Measurements from ENCODE around the gene ZNF397. TPM values are rescaled to one million over a fixed set of nuclear protein-coding genes. Genes with fewer than 3 reads are reported as not detected.
A peak's percentile ranks its signal among the peaks of the same experiment; 100 is the strongest.

ZNF397 gene
- total and polyA plus RNA-seq, 2 of the 13 experiments (the other 11 are each of a cell fraction or from before 2014, with no cell fraction given): 4.7 to 9.4 TPM

- TF ChIP-seq ZNF275 (CRISPR knock-in tag; IDR thresholded peaks at IDR 0.05; ENCODE audit: borderline replicate concordance): peak; percentile 97; the same call in 1 of the 2 replicates
- TF ChIP-seq EZH2 (conservative IDR thresholded peaks at IDR 0.05; ENCODE audit: low read depth, low read length): no peak
- no peak for TF ChIP-seq ZBTB42 (CRISPR knock-in tag; IDR thresholded peaks at IDR 0.05)
- no peak for TF ChIP-seq ZSCAN29 (CRISPR knock-in tag; conservative IDR thresholded peaks at IDR 0.05)
- TF ChIP-seq ZNF431 (CRISPR knock-in tag; IDR thresholded peaks at IDR 0.05; ENCODE audit: borderline replicate concordance, low read depth): peak; percentile 90
- TF ChIP-seq HNRNPLL (IDR thresholded peaks at IDR 0.05; ENCODE audit: low read depth, low read length, poor library complexity, severe bottlenecking): peak; percentile 50
- no peak for TF ChIP-seq SETDB1 (CRISPR knock-in tag; IDR thresholded peaks at IDR 0.05; ENCODE audit: borderline replicate concordance)
- TF ChIP-seq REPIN1 (CRISPR knock-in tag; IDR thresholded peaks at IDR 0.05; ENCODE audit: borderline replicate concordance, low read depth): peak; percentile 73; the same call in 1 of the 2 replicates
- no peak; the same call in 1 of the 2 replicates for TF ChIP-seq ZNF224 (CRISPR knock-in tag; IDR thresholded peaks at IDR 0.05)
- peak; percentile 80; the same call in 1 of the 2 replicates for TF ChIP-seq ZNF772 (CRISPR knock-in tag; IDR thresholded peaks at IDR 0.05)
- no peak for TF ChIP-seq RFX3 (CRISPR knock-in tag; IDR thresholded peaks at IDR 0.05)
- TF ChIP-seq RFX5 (IDR thresholded peaks at IDR 0.05; ENCODE audit: low read depth, low read length): no peak
- peak; percentile 83; the same call in 1 of the 2 replicates for TF ChIP-seq SRY (CRISPR knock-in tag; IDR thresholded peaks at IDR 0.05)
- peak; percentile 100 for TF ChIP-seq ZNF652 (CRISPR knock-in tag; IDR thresholded peaks at IDR 0.05; ENCODE audit: borderline replicate concordance, low read depth)
- TF ChIP-seq ZSCAN9 (CRISPR knock-in tag; IDR thresholded peaks at IDR 0.05; ENCODE audit: borderline replicate concordance): 0 out of 2 replicates have a peak, but pooled peaks have one; percentile 65
- no peak; the same call in 1 of the 2 replicates for TF ChIP-seq ZNF12 (CRISPR knock-in tag; IDR thresholded peaks at IDR 0.05)
- no peak for TF ChIP-seq ZNF512B (CRISPR knock-in tag; IDR thresholded peaks at IDR 0.05; ENCODE audit: borderline replicate concordance)
- TF ChIP-seq HIVEP1 (CRISPR knock-in tag; IDR thresholded peaks at IDR 0.05): peak; percentile 96
- peak; percentile 42 for TF ChIP-seq ZNF263 (CRISPR knock-in tag; IDR thresholded peaks at IDR 0.05)
- TF ChIP-seq MED8 (CRISPR knock-in tag; IDR thresholded peaks at IDR 0.05; ENCODE audit: insufficient replicate concordance): peak; percentile 93
- TF ChIP-seq TEAD3 (CRISPR knock-in tag; optimal IDR thresholded peaks at IDR 0.05; ENCODE audit: borderline replicate concordance): peak; percentile 67
- TF ChIP-seq FOXJ3 (CRISPR knock-in tag; IDR thresholded peaks at IDR 0.05; ENCODE audit: borderline replicate concordance): peak; percentile 25; the same call in 1 of the 2 replicates
- TF ChIP-seq GABPB1 (CRISPR knock-in tag; IDR thresholded peaks at IDR 0.05): peak; percentile 88
- TF ChIP-seq ZNF576 (CRISPR knock-in tag; IDR thresholded peaks at IDR 0.05): peak; percentile 77; the same call in 1 of the 2 replicates
- no peak for TF ChIP-seq NFRKB (IDR thresholded peaks at IDR 0.05)
- peak; percentile 78; the same call in 1 of the 2 replicates for TF ChIP-seq CREBL2 (CRISPR knock-in tag; IDR thresholded peaks at IDR 0.05; ENCODE audit: borderline replicate concordance)
These were observed 49.4 kb downstream of the ZNF397 start, which contains the start of gene ZSCAN30 (continued) for GRCh38 chr18:35290094-35290735.

Data from HepG2 (cell line).